Measurements from ENCODE around the gene SIGLEC5. TPM values are rescaled to one million over a fixed set of nuclear protein-coding genes. Genes with fewer than 3 reads are reported as not detected.

Gene SIGLEC5
- total and polyA plus RNA-seq, 2 donors, result 0.32 to 0.47 TPM

GRCh38 chr19:51590441-51590840, 39.8 kb downstream of the SIGLEC5 start:
- 84% methylated on average over 3 of the region's 3 CpGs for WGBS

DNA sequence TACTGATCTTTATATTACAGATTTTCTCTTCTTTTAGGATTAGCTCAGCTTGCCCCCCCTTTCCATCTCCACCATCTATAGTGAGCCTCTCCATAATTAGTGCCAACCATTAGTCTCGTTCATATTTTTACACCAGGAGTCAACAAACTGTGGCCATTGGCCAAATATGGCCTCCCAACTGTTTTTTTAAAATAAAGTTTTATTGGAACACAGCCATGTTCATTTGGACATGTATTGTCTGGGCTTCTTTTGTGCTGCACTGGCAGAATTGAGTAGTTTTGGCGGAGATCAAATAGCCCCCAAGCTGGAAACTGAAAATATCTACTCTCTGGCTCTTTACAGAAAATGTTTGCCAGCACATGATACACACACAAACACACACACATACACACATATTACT, 40.7 kb downstream of the SIGLEC5 start:
- Histone ChIP-seq H3K36me3 (ENCODE audit: insufficient read depth) (peaks cover 5% of the 10 kb centered on the region), H3K27ac (ENCODE audit: low read depth) (no peak overlapping the region), H3K4me3 (ENCODE audit: low read depth, low read length) (no peak overlapping the region), H3K4me1 (ENCODE audit: insufficient read depth) (no peaks in the 10 kb centered on the region)
- 92% methylated on average over 2 of the region's 2 CpGs for WGBS
- no peak for DNase-seq (ENCODE audit: extremely low spot score)

More at GRCh38 chr19:51590441-51590840, 39.8 kb downstream of the SIGLEC5 start:
- H3K36me3 ChIP-seq (ENCODE audit: insufficient read depth), result peaks cover 5% of the 10 kb centered on the region
- H3K4me3 ChIP-seq (ENCODE audit: low read depth, low read length), result no peak overlapping the region
- no peak for DNase-seq (ENCODE audit: extremely low spot score)
- no peak overlapping the region for H3K27ac ChIP-seq (ENCODE audit: low read depth)
- H3K4me1 ChIP-seq (ENCODE audit: insufficient read depth), result no peaks in the 10 kb centered on the region

DNA sequence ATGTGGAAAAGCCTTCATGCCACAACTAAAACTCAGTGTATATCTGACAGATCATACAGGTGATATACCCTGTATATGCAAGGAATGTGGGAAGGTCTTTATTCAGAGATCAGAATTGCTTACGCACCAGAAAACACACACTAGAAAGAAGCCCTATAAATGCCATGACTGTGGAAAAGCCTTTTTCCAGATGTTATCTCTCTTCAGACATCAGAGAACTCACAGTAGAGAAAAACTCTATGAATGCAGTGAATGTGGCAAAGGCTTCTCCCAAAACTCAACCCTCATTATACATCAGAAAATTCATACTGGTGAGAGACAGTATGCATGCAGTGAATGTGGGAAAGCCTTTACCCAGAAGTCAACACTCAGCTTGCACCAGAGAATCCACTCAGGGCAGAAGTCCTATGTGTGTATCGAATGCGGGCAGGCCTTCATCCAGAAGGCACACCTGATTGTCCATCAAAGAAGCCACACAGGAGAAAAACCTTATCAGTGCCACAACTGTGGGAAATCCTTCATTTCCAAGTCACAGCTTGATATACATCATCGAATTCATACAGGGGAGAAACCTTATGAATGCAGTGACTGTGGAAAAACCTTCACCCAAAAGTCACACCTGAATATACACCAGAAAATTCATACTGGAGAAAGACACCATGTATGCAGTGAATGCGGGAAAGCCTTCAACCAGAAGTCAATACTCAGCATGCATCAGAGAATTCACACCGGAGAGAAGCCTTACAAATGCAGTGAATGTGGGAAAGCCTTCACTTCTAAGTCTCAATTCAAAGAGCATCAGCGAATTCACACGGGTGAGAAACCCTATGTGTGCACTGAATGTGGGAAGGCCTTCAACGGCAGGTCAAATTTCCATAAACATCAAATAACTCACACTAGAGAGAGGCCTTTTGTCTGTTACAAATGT, 42.7 kb downstream of the SIGLEC5 start:
- no peak for DNase-seq (ENCODE audit: extremely low spot score)
- H3K36me3 ChIP-seq (ENCODE audit: insufficient read depth), result peaks cover 8% of the 10 kb centered on the region
- no peak overlapping the region for H3K4me3 ChIP-seq (ENCODE audit: low read depth, low read length)
- H3K27ac ChIP-seq (ENCODE audit: low read depth), result no peak overlapping the region
- H3K4me1 ChIP-seq (ENCODE audit: insufficient read depth), result no peaks in the 10 kb centered on the region
- 98% methylated on average over 9 of the region's 9 CpGs for WGBS

DNA sequence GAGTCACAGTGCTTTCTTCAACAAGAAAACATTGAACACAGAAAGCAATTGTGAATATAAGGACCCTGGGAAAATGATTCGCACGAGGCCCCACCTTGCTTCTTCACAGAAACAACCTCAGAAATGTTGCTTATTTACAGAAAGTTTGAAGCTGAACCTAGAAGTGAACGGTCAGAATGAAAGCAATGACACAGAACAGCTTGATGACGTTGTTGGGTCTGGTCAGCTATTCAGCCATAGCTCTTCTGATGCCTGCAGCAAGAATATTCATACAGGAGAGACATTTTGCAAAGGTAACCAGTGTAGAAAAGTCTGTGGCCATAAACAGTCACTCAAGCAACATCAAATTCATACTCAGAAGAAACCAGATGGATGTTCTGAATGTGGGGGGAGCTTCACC, 43.4 kb downstream of the SIGLEC5 start:
- H3K4me1 ChIP-seq (ENCODE audit: insufficient read depth), result no peaks in the 10 kb centered on the region
- WGBS, result 95% methylated on average over 4 of the region's 4 CpGs
- no peak overlapping the region for H3K4me3 ChIP-seq (ENCODE audit: low read depth, low read length)
- no peak for DNase-seq (ENCODE audit: extremely low spot score)
- H3K36me3 ChIP-seq (ENCODE audit: insufficient read depth), result peaks cover 8% of the 10 kb centered on the region
- H3K27ac ChIP-seq (ENCODE audit: low read depth), result no peak overlapping the region

DNA sequence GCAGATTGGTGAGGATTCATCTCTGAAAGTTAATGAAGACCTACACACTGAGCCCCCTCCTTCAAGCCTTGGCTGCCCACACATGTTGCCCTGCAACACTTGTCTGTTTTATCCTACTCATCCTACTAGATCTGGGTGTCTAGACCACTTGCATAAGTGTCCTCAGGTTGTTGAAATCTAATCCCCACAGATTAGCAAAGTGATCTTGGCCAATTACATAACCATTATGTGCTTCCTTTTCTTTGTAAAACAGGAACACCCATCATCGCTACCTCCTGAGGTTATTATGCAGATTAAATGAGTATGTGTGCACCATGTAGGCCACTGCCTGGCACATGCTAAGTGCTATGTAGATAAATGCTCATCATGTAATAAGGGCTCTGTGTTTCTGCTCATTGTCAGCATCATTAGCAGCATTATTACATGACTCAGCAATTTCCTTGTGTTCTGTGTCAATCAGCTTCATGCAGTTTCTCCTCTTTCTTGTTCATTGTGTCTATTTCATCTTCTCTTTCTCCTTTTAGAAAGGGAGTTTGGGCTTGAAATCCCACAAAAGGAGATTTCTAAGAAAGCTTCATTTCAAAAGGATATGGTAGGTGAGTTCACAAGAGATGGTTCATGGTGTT, 44.0 kb downstream of the SIGLEC5 start:
- WGBS, result 94% methylated on average over 1 of the region's 1 CpG
- H3K36me3 ChIP-seq (ENCODE audit: insufficient read depth), result peaks cover 8% of the 10 kb centered on the region
- no peak overlapping the region for H3K4me3 ChIP-seq (ENCODE audit: low read depth, low read length)
- H3K4me1 ChIP-seq (ENCODE audit: insufficient read depth), result no peaks in the 10 kb centered on the region
- no peak for DNase-seq (ENCODE audit: extremely low spot score)
- H3K27ac ChIP-seq (ENCODE audit: low read depth), result no peak overlapping the region

DNA sequence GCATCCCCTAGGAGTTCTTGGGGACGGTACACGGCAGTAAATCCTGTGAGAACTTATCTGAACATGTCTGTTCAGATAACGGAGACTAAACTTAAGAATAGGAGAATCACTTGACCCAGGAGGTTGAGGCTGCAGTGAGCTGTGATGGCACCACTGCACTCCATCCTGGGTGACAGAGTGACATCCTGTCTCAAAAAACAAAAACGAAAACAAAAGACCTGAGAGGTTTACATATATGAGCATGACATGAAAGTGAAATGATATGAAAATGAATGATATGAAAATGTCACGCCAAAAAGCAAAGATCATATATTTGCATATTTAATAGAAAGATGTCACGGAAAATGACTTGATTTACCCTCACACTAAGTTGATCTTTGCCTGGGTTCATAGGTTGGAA, 53.4 kb downstream of the SIGLEC5 start:
- Histone ChIP-seq H3K36me3 (ENCODE audit: insufficient read depth) (peaks cover 3% of the 10 kb centered on the region), H3K4me1 (ENCODE audit: insufficient read depth) (peaks cover 3% of the 10 kb centered on the region), H3K27ac (ENCODE audit: low read depth) (no peak overlapping the region), H3K4me3 (ENCODE audit: low read depth, low read length) (no peak overlapping the region)
- 91% methylated on average over 6 of the region's 6 CpGs for WGBS
- DNase-seq (ENCODE audit: extremely low spot score), result no peak

DNA sequence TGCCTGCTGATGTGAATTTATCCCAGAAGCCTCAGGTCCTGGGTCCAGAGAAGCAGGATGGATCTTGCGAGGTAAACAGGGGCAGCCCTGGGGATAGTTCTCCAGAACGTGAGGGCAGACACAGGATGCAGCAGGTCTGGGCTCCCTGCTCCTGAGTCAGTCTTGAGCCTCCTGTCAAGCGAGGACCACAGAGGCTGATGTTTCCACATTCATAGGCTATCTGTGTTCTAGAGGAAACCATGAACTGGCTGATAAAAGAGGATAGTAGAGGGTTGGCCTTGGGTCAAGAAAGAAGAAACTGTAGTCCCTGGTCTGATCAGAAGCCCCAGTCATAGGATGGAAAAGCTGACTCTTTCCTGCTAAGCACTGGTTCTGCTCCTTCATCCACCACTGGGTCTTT, 56.9 kb downstream of the SIGLEC5 start:
- H3K4me1 ChIP-seq (ENCODE audit: insufficient read depth), result peaks cover 3% of the 10 kb centered on the region
- 97% methylated on average over 3 of the region's 3 CpGs for WGBS
- H3K36me3 ChIP-seq (ENCODE audit: insufficient read depth), result no peaks in the 10 kb centered on the region
- H3K4me3 ChIP-seq (ENCODE audit: low read depth, low read length), result no peak overlapping the region
- no peak overlapping the region for H3K27ac ChIP-seq (ENCODE audit: low read depth)
- no peak for DNase-seq (ENCODE audit: extremely low spot score)

DNA sequence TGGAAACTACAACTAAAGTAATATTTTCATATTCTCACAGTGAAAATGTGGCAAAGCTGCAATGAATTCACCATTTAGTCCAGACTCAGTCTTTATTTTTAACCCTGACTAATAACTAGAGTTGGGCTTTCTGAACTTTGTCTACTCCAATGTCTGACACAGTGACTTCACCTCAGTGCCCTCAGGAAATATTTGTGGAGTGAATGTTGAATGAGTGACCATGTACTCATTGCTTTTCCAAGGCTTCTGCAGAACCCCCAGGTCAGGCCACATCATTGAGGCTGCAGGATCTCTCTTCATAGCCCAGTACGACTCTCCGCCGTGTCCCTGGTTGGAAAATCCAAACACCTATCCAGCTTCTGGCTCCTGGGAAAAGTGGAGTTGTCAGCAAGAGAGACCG, 57.3 kb downstream of the SIGLEC5 start:
- DNase-seq (ENCODE audit: extremely low spot score), result no peak
- 95% methylated on average over 4 of the region's 4 CpGs for WGBS
- no peaks in the 10 kb centered on the region for H3K36me3 ChIP-seq (ENCODE audit: insufficient read depth)
- H3K4me3 ChIP-seq (ENCODE audit: low read depth, low read length), result no peak overlapping the region
- H3K4me1 ChIP-seq (ENCODE audit: insufficient read depth), result peaks cover 3% of the 10 kb centered on the region
- H3K27ac ChIP-seq (ENCODE audit: low read depth), result no peak overlapping the region

DNA sequence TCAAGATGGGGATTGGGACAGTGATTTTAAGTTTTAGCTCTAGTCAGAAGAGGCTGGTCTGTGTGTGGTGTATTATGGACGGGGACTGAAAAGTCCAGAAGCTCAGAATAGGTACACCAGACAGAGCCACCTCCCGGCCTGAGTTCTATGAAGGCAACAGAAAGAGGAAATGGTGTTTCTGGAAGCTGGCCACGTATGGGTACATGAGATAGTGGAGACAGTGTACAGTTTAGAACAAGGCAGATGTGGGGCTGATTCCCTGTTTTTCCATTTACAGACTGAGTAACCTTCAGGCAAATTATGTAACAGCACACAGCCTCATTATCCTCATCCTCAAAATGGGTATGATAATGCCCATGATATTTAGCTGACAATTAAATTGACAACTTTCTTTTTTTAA, 57.8 kb downstream of the SIGLEC5 start:
- peaks cover 3% of the 10 kb centered on the region for H3K4me1 ChIP-seq (ENCODE audit: insufficient read depth)
- 68% methylated on average over 3 of the region's 3 CpGs for WGBS
- H3K4me3 ChIP-seq (ENCODE audit: low read depth, low read length), result peak overlapping the region; percentile 57
- no peaks in the 10 kb centered on the region for H3K36me3 ChIP-seq (ENCODE audit: insufficient read depth)
- no peak for DNase-seq (ENCODE audit: extremely low spot score)
- H3K27ac ChIP-seq (ENCODE audit: low read depth), result no peak overlapping the region

GRCh38 chr19:51571599-51571998, 58.6 kb downstream of the SIGLEC5 start:
- DNase-seq (ENCODE audit: extremely low spot score), result no peak
- Histone ChIP-seq H3K36me3 (ENCODE audit: insufficient read depth) (no peaks in the 10 kb centered on the region), H3K4me1 (ENCODE audit: insufficient read depth) (peaks cover 3% of the 10 kb centered on the region), H3K27ac (ENCODE audit: low read depth) (no peak overlapping the region), H3K4me3 (ENCODE audit: low read depth, low read length) (peak overlapping the region; percentile 57)
- 5% methylated on average over 8 of the region's 8 CpGs for WGBS

DNA sequence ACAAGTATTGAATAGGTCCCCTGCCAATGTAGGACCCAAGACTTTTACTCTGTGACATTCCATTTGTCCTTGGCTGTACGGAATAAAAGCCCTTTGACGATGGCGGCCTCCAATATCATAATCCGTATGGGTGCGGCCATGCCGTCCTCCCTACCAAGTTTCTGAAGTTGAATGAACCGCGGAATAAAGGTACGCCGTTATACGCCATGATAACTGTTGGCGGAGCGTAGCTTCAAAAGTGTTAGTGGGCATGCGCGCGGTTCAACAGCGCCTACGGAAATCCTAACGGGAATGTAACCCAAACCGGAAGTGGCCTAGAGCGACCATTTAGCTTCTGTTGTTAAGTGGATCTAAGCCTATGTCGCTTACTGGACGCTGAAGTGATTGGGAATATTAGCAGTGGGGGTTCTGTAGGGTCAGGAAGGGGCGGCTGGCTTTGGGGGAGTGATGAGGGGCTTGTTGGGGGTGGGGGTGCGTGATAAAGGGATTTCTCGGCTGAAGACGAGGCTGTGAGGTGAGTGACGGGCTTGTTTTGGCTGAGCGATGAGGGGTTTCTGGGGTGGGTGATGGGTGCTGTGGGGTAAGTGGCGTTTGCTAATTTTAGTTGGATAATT, 59.1 kb downstream of the SIGLEC5 start, which contains the start of gene ZNF175:
Gene ZNF175 (plus strand): TSS at position 322 of the 614 bp plus-strand sequence. CDS start 2,047 bp downstream, outside the sequence.
- DNase-seq (ENCODE audit: extremely low spot score), result peak; percentile 95

DNA sequence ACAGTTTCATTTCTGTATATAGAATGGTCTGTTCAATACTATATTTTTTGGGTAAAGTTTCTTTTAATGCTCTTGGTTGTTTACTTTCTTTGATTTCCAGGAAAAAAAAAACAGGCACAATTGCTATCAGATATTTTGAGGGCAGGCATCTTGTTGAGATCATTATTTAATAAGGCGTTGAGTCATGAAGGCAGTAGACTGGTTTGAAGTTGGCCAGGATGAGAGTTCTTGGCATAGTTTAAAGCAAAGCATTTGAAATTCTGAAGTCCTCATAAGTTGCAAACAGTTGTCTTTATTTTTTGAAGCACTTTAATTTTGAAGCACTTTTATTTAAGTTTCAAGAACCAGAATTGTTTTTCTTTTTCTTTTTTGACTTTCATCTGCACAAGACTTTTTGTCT, 61.7 kb downstream of the SIGLEC5 start:
- H3K4me3 ChIP-seq (ENCODE audit: low read depth, low read length), result no peak overlapping the region
- no peak overlapping the region for H3K27ac ChIP-seq (ENCODE audit: low read depth)
- DNase-seq (ENCODE audit: extremely low spot score), result no peak
- H3K4me1 ChIP-seq (ENCODE audit: insufficient read depth), result peaks cover 3% of the 10 kb centered on the region
- H3K36me3 ChIP-seq (ENCODE audit: insufficient read depth), result no peaks in the 10 kb centered on the region
- WGBS, result 85% methylated on average over 1 of the region's 1 CpG

More for the DNA sequence above, 59.1 kb downstream of the SIGLEC5 start, which contains the start of gene ZNF175:
- Histone ChIP-seq H3K4me1 (ENCODE audit: insufficient read depth) (peaks cover 3% of the 10 kb centered on the region), H3K36me3 (ENCODE audit: insufficient read depth) (no peaks in the 10 kb centered on the region), H3K4me3 (ENCODE audit: low read depth, low read length) (peak within 1 kb of the TSS; percentile 57), H3K27ac (ENCODE audit: low read depth) (no peak within 1 kb of the TSS)
- WGBS, result under 1% methylated on average over 30 of the region's 30 CpGs

GRCh38 chr19:51567583-51567982, 62.6 kb downstream of the SIGLEC5 start:
- peaks cover 2% of the 10 kb centered on the region for H3K4me1 ChIP-seq (ENCODE audit: insufficient read depth)
- H3K4me3 ChIP-seq (ENCODE audit: low read depth, low read length), result no peak overlapping the region
- H3K36me3 ChIP-seq (ENCODE audit: insufficient read depth), result no peaks in the 10 kb centered on the region
- H3K27ac ChIP-seq (ENCODE audit: low read depth), result no peak overlapping the region
- 78% methylated on average over 4 of the region's 4 CpGs for WGBS
- DNase-seq (ENCODE audit: extremely low spot score), result no peak
